Stimulated activated naive CD4-positive, alpha-beta T cell (primary cell): ENCODE measurements around the gene TRPV3.
"Not testable (repeated sequence)": the region's sequence is repeated elsewhere in the genome, so short reads cannot be mapped to it uniquely, and the experiment has no call there.

ENCODE experiments used
- DNase-seq, 6 experiments: peaks; one replicate each; lab custom pipeline; 2025; lab: John Stamatoyannopoulos, UW

The TRPV3 gene

DNA sequence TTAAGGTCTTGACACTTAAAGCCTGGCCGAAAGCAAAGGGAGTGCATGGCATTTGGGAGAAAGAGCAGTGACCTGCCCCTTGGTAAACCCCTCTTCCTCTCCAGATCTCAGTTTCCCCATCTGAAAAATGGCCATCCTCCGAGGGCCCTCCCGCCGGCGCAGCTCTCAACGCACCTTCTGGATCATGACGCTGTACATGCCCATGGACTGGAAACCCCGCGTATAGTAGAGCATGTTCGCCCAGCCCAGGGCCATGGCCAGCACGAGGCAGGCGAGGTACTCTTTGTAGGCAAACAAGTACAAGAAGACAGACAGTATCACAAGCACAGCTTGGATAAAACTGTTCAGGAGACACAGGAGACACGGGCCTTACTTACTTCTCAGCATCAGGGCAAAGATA lies 33.6 kb downstream of the TRPV3 start:
- DNase-seq: no peak

DNA sequence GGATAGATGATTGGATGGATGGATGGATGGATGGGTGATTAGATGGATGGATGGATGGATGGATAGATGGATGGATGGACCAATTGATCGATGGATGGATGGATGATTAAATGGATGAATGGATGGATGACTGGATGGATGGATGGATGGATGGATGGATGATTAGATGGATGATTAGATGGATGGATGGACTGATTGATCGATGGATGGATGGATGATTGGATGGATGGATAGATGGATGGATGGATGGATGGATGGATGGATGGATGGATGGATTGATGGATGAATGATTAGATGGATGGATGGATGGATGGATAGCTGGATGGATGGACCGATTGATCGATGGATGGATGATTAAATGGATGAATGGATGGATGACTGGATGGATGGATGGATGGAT lies 38.1 kb downstream of the TRPV3 start:
- not testable (repeated sequence) for DNase-seq

DNA sequence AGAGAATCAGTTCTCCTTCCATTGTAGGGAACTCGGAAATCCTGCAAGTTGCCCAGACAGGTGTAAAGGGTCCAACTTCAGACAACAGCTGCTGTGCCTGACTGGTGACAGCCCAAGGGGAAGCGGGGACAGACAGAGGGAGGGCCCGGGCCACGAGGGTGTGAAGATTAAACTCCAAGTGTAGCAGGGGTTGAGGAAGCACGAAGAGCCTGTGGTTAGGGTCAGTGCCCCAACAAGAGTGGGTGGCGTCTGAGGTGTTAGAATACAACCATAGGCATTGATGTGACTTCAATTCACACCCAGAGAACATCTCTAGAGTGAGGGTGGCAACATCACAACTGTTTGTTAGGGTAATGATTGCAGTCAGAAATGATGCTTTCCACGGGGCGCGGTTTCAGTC lies 42.7 kb downstream of the TRPV3 start:
- DNase-seq: no peak

DNA sequence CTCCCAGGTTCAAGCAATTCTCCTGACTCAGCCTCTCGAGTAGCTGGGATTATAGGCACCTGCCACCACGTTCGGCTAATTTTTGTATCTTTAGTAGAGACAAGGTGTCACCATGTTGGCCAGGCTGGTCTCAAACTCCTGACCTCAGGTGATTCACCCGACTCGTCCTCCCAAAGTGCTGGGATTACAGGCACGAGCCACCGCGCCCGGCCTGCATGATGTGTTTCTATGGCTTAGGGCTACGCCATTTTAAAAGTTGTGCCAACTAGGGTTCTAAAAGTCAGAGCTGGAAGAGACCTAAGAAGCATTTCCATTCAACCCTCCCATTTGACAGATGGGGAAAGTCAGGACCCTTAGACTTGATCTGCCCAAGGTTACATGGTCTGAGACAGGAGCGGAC lies 43.4 kb downstream of the TRPV3 start:
- not testable (repeated sequence) for DNase-seq

DNA sequence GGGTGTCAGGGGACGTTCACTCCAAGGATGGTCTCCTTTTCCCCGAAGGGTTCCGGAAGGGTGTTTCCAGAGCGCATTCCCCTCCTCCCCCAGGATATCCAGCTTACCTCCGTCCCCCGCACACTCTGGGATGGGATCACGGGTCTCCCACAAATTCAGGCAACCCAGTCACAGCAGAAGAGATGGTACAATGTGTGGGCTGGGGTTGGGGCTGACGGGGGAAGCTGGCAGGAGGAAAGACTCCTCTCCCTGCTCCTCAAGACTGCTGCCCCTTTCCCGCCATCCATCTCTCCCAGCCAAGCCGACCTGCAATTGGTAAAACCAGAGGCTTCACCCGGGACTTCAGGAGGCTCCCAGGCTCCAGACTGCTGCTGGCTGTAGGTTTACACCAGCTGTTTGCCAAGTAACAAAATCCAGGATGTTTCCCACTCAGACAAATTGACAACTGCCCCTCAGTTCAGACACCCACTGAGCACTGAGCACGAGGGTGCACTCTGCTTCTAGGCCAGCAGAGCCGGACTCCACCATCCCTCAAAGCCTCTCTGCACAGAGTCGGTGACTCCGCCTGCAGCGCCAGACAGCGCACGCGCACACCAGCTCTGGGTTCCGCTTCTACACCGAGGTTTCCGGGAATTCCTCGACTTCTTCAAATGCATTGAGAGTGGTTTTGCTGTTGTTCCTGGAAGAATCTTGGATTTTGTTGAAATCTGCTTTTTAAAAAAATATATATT lies 44.1 kb downstream of the TRPV3 start:
- no peak for DNase-seq

DNA sequence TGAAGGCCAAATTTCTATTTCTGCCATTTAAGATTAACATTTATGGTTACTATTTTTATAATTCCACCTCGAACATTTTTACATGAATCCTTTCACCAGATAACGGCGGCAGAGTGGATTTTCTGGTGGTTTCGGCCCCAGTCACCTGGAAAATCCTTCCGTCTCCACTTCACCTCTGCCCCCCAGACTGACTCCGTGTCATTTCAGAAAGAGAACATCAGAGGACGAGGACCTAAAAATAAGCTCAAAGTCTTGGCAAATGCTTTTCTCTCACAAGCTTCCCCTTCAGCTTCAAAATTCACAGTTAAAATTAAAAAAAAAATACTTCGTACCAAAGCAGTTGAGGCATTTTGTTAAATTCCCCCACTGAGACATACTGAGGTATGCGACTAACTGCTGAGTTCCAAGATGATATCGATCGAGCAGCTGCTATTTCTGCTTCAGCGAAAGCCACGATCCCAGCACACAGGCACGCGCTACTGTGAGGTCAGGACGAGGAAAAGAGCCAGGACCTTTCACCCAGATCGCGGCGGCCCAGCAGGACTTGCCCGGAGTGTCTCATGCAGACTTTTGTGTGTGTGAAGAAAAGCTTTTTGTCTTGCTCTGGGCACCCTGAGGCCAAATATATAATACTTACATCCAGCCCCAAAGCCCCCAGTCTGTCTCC lies 45.0 kb downstream of the TRPV3 start:
- DNase-seq: no peak

DNA sequence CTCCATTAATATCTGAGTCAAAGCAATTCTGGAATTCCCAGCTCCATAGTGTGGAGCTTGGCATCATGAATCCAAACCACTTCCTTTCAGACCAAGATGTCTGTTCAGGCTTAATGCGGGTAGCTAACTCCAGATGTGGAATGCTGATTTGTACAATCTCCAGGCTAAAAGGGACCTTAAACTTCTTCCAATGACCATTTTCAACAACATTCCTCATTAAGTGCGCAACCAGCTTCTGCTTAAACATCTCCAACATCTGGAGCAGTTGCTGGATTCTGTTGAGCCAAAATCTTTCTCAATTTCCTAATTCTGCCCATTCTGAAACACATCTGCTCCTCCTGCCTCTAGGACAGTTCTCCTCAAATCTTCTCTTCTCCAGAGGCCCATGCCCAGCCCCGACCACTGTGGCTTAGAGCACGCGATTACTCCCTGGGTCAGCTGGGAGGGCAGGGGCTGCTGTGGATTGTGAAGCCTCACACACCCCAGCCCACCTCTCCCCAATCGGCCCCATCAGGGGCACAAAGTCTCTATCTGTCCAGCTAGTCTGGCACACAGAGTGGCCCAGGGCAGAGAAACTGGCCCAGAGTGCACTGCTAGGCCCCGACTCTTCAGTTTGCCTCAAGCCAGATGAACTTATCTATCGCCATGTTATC lies 45.6 kb downstream of the TRPV3 start:
- no peak for DNase-seq

DNA sequence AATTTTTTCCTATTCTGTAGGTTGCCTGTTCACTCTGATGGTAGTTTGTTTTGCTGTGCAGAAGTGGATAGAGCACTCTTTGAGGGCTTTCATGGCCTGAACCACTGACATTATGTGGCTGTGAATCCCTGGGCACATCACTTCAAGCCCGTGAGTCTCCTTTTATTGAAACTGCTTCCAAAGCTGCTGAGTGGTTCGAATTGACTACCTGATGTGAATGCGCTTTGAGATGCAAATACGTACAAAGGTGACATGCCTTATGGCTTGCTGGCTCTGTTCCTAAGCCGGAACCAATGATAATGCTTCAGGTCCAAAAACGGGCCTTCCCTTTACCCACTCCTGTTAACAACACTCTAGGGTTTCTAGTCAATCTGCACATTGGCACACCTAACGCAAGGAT lies 47.5 kb downstream of the TRPV3 start:
- DNase-seq: no peak

DNA sequence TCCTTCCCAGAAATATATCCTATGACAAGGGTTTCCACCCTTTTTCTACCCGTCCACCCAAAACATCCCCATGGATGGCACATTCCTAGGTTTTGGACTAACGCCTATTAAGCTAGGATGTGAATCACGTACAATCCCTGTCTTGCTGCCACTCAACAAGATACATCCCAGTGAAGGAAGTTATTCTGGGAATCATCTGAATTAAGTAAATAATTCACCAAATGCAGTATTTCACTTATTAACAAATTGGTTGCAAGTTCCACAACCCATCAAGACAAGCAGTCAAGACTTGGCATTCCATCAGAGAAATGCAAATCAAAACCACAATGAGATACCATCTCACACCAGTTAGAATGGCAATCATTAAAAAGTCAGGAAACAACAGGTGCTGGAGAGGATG lies 49.7 kb downstream of the TRPV3 start:
- DNase-seq: no peak

DNA sequence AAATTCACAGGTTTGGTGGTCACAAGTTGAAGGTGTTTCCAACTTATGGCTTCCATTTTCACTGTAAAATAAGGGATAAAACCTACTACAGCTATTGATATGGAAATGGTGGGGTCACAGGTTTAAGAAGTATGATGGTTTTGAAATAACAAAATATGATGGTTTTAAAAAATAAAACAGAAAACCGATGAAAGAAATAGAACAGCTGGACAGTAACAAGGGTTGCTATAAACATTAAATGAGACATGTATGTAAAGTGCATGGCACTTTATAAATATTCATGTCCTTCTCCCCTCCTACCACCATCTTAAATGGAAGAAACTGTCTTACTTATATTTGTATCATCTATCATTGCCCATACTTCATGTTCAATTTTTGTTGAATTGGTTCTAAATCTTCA lies 50.5 kb downstream of the TRPV3 start:
- no peak for DNase-seq

DNA sequence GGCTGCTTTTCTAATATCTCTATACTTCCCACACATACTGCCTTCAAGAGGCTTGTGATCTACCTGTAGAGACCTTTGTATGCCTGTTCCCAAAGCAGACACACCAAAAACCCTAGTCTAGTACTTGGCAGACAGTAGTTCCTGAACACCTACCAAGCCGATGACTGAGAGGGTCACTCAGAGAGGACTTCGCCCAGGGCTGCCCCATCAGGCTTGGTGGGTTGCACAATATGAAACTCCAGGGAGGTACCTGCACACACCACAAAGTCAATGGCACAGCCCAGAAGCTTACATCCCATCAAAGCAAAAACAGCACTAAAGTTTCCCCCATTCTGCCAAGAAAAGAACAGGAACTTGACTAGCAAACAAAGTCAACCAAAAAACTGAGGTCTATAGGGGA lies 51.6 kb downstream of the TRPV3 start:
- DNase-seq: no peak

DNA sequence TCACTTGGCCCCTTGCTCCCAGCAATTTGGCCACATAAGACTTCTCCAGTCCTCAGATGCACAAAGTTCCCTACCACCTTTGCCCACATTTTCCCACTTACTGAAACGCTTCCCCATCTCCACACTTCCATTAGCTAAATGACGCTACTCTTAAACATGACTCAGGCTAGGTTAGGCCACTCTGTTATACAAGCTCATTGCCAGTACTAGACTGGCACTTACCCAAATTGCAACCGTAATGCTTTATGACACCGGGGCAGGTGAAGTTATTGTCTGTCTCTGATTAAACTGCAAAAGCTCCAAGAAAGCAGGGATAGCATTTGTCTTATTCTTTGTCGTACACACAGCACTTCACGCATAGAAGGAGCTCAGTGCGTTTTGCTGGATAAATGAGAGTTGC lies 52.6 kb downstream of the TRPV3 start:
- DNase-seq: no peak

DNA sequence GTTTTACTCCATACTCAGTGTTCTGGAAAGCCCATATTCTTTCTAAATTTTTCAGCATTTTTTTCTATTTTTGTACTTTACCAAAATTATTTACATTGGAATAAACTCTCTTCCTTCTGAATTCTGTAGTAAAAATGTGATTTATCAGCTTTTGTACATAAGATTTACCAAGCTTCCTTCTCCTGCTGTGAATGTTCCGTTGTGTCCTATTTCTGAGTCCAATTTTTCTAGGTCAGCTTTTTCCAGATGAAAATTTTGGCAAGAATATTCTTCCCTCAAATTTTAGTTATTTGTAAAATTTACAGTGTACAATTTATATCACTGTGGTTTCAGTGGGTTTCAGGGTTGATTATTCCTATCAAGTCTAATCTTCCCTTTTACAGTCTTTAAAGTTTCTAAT lies 54.3 kb downstream of the TRPV3 start:
- no peak for DNase-seq

DNA sequence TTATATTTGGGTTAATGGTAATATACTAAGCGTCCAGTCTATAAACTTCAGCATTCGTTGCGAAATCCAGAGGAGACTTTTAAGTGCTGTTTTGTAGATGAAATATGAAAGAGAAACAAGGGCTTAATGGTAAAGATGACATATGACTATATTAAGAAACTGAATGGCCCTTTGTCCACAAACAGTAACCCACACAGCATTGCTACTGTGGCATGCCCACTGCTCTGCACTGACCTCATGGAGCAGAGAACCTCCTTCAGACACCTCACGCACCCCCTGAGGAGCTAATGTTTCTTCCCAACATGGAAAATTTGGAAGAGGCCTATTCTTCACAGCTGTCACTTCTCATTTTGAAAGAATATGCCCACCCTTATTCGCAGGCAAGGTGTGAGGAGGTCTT lies 55.1 kb downstream of the TRPV3 start:
- no peak for DNase-seq

DNA sequence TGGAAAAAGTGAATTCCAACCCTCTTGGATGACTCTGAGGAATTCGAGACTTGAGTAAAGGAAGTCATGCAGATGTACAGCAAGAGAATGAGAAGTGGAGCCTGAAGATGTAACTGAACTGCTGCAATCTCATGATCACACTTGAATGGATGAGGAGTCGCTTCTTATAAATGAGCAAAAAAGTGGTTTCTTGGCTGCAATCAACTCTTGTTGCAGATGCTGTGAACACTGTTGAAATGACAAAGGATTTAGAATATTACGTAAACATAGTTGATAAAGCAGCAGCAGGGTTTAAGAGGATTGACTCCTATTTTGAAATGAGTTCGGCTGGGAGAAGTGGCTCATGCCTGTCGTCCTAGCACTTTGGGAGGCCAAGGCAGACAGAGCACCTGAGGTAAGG lies 56.3 kb downstream of the TRPV3 start:
- DNase-seq: no peak

DNA sequence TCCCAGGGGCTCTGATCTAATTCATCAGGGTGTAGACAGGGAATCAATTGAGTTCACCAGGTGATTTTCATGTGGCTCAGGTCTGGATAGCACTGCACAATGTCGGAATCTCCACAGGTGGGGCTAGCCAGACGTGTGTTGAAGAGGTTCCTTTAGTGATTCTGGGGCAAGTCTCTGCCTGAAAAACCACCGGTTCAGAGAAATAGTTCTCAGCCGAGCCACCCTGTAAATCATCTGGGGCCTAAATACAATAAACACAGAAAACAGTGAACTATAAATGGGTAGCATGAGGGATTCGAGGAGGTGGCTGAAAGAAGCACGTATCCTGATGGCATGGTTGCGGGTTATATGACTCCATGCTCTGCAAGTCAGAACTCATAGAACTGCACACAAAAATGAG lies 60.5 kb downstream of the TRPV3 start:
- DNase-seq: no peak

DNA sequence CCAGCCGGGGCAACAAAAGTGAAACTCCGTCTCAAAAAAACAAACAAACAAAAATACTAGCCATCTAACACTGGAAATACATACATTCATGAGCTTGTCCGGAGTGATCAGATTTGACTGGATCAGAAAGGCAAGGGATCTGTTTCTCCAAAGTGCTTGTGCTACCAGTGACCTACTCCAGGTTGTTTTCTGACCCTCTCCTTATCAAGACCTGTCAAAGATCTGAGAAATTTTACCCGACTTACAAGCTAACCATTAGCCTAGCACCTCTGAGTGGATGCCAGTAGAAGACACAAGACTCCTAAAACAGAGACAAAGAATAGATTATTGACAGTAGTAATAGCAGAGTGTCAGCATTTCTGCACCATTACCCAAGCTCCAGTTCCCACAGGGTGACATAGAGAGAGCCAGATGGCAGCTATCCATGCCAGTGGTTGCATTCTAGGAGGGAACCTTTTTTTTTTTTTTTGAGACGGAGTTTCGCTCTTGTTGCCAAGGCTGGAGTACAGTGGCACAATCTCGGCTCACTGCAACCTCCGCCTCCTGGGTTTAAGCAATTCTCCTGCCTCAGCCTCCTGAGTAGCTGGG lies 72.0 kb downstream of the TRPV3 start:
- DNase-seq: no peak

DNA sequence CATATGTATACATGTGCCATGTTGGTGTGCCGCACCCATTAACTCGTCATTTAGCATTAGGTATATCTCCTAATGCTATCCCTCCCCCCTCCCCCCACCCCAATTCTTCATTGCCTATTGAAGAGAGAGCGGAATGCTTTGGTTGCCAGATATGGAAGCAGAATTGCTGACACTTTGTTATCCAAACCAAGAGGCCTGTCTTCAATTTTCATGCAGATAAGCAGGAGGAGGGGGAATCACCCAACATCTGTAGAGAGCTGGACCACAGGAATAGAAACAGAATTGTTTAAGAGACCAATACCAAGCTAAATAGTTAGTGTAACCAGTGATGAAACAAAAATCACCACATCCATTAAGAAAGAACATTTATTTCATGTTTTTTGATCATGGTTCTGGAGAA lies 74.8 kb downstream of the TRPV3 start:
- DNase-seq: no peak

DNA sequence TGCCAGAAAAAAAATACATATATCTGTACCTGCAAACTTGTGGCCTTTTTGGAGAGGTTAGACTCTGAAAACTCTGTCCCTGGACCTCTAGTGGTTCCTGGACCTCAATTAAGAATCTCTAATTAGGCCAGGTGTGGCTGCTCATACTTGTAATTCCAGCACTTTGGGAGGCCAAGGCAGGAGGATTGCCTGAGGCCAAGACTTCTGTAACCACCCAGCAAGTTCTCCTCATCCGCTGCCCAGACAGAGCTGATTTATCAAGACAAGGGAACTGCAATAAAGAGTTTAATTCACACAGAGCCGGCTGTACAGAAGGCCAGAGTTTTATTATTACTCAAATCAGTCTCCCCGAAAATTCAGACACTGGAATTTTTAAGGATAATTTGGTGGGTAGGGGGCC lies 77.6 kb downstream of the TRPV3 start:
- DNase-seq: no peak

DNA sequence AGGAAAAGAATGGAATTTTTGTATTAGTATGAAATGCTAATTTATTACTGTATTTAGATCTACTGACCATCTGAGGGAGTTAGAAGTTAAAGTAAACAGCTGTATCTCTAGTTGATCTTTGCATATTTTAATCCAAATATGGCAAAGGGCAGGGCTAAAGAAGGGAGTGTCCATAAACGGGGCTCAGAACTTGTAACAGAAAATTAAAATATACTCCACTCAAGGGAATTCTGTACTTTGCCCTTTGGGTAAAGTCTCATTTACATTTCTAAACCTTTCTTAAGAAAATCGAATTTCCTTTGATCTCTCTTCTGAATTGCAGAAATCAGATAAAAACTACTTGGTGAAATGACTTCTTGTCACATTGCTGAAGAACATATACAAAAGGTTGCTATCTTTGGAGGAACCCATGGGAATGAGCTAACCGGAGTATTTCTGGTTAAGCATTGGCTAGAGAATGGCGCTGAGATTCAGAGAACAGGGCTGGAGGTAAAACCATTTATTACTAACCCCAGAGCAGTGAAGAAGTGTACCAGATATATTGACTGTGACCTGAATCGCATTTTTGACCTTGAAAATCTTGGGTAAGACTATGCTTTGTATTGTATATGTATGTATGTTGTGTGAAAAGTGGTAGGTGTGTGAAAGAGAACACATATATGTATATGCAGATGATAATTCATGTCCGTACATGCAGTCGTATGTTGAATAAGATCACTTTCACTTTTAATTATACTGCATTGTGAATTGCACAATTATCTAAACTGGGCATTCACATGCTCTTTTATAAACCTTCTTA lies 81.6 kb downstream of the TRPV3 start, which contains the start of gene ASPA:
ASPA (plus strand) TSS at position 186 of the 799 bp plus-strand sequence; CDS start at position 349, 163 bp downstream.
- no peak for DNase-seq

DNA sequence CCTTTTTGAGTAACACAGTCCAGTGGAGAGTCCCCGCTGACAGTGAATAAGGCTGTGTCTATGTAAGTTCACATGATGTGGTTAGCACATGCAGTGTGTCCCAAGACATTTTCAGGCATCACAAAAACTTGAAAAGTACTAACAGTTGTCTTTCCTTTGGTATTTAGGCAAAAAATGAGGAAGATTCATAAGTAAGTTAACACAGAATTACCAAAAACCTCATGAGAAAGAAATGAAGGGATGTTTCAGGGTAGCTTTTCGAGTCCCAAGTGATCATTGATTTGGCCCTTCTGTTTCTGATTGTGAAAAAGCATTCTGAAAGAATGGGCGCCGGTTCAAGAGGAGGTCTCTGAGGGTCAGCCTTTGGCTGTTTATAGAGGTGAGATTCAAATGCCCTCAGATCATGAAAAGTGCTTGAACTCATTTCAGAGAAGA lies 82.3 kb downstream of the TRPV3 start:
- no peak for DNase-seq

DNA sequence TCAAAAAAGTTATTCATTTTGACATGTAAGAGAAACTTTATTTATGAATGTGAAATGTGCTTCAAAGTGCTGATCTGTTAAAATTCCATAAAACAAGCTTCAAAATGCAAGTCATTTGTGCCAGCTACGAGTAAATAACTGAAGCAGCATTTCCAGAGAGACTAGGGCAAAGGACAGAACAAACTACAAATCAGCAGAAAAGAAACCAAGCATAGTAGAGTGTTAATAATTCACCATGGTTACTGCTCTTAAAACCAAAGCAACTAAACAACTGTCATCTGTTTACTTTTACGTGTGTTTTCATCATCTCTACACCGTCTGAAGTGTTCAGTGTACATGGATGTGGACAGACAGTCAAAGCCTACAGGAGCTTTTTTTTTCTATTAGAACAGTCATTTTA lies 83.4 kb downstream of the TRPV3 start:
- no peak for DNase-seq
